IMR-90 (cell line): ENCODE measurements around the gene TOMM20. TPM values are rescaled to one million over a fixed set of nuclear protein-coding genes. Genes with fewer than 3 reads are reported as not detected.

ENCODE experiments used
- ATAC-seq: fragments of 200-7000 bp; cut with Tn5 transposase; 2 replicates; pipeline ENCODE4 v1.9.1; 2020; ENCODE audit warnings: low read depth, mild to moderate bottlenecking, moderate library complexity
- BruUV-seq: library from RNA; stranded (reverse); fragments of 400-500 nt; replicated peaks from 2 replicates; lab custom pipeline; 2021; lab: Mats Ljungman, UMichigan
- CTCF ChIA-PET: fragments of 300-600 bp; formaldehyde crosslinking; extraction: SDS; loops from one replicate; lab custom pipeline; 2021; ENCODE audit warnings: antibody characterized with exemption; lab: Yijun Ruan, JAX
- POLR2A ChIA-PET: fragments of 300-600 bp; sonication (Branson Sonifier 250); formaldehyde crosslinking; loops from one replicate; lab custom pipeline; 2022; ENCODE audit warnings: antibody characterized with exemption; ENCODE audit not compliant: unreplicated experiment; lab: Charles Lee
- DNase-seq: peaks from one replicate; pipeline ENCODE4 v3.0.0; 2013
- H2AFZ ChIP-seq: replicated peaks from 2 replicates; pipeline ENCODE3; 2013; ENCODE audit warnings: low read length, mild to moderate bottlenecking; ENCODE audit not compliant: poor library complexity
- H2AK5ac ChIP-seq: 2 replicates; pipeline ENCODE4 v1.6.1; 2013; ENCODE audit warnings: low read depth, low read length, inconsistent platforms
- H2AK9ac ChIP-seq: replicated peaks from 2 replicates; pipeline ENCODE3; 2013; ENCODE audit warnings: mild to moderate bottlenecking, low read depth, low read length, moderate library complexity; ENCODE audit not compliant: poor library complexity
- H2BK120ac ChIP-seq: 2 replicates; pipeline ENCODE4 v1.6.1; 2013; ENCODE audit warnings: low read depth, low read length, inconsistent platforms
- H2BK15ac ChIP-seq: 3 replicates; pipeline ENCODE4 v1.6.1; 2013; ENCODE audit warnings: low read depth, low read length, inconsistent platforms
- H2BK20ac ChIP-seq: 2 replicates; pipeline ENCODE4 v1.6.1; 2013; ENCODE audit warnings: low read depth, mild to moderate bottlenecking, inconsistent platforms, low read length, moderate library complexity
- H2BK5ac ChIP-seq: 2 replicates; pipeline ENCODE4 v1.6.1; 2013; ENCODE audit warnings: mild to moderate bottlenecking, low read depth, low read length, inconsistent platforms; ENCODE audit not compliant: poor library complexity, severe bottlenecking
- H3K14ac ChIP-seq: replicated peaks from 2 replicates; pipeline ENCODE4 v1.6.1; 2013; ENCODE audit warnings: low read depth, low read length, inconsistent platforms
- H3K18ac ChIP-seq: 2 replicates; pipeline ENCODE4 v1.6.1; 2013; ENCODE audit warnings: low read depth, low read length, control low read depth
- H3K23ac ChIP-seq: 2 replicates; pipeline ENCODE4 v1.6.1; 2013; ENCODE audit warnings: low read depth, low read length, inconsistent platforms
- H3K27ac ChIP-seq: 2 replicates; pipeline ENCODE4 v1.5.1; 2013; ENCODE audit warnings: mild to moderate bottlenecking, control low read depth, low read length; ENCODE audit not compliant: insufficient read depth
- H3K27me3 ChIP-seq: 2 replicates; pipeline ENCODE4 v1.6.1; 2013; ENCODE audit warnings: low read length; ENCODE audit not compliant: control insufficient read depth, insufficient read depth
- H3K36me3 ChIP-seq: 2 replicates; pipeline ENCODE4 v1.6.1; 2013; ENCODE audit warnings: low read length, mixed read lengths; ENCODE audit not compliant: control insufficient read depth, insufficient read depth
- H3K4ac ChIP-seq: 2 replicates; pipeline ENCODE4 v1.6.1; 2013; ENCODE audit warnings: low read depth, low read length, inconsistent platforms
- H3K4me1 ChIP-seq: 2 replicates; pipeline ENCODE4 v1.6.1; 2013; ENCODE audit warnings: low read length, mixed read lengths; ENCODE audit not compliant: control insufficient read depth, insufficient read depth
- H3K4me2 ChIP-seq: 2 replicates; pipeline ENCODE4 v1.6.1; 2013; ENCODE audit warnings: low read depth, mild to moderate bottlenecking, control low read depth, low read length, moderate library complexity
- H3K4me3 ChIP-seq: 2 replicates; pipeline ENCODE4 v1.5.1; 2013; ENCODE audit warnings: low read depth, mild to moderate bottlenecking, control low read depth, low read length, moderate library complexity; ENCODE audit not compliant: insufficient read depth
- H3K56ac ChIP-seq: 2 replicates; pipeline ENCODE4 v1.6.1; 2013; ENCODE audit warnings: low read length, inconsistent platforms; ENCODE audit not compliant: insufficient read depth; ENCODE audit errors: extremely low read depth
- H3K79me1 ChIP-seq, 2 experiments: 2 replicates each; pipeline ENCODE4 v1.6.1; 2013; ENCODE audit warnings: low read length in 2 of 2, inconsistent platforms in 1 of 2, low read depth in 1 of 2
- H3K9ac ChIP-seq: 2 replicates; pipeline ENCODE4 v1.6.1; 2013; ENCODE audit warnings: low read depth, low read length, control low read depth
- H3K9me1 ChIP-seq: 2 replicates; pipeline ENCODE4 v1.6.1; 2013; ENCODE audit warnings: low read length, inconsistent platforms; ENCODE audit not compliant: insufficient read depth
- H3K9me3 ChIP-seq: 2 replicates; pipeline ENCODE4 v1.6.1; 2013; ENCODE audit warnings: low read length; ENCODE audit not compliant: control insufficient read depth, insufficient read depth
- H4K20me1 ChIP-seq: 2 replicates; pipeline ENCODE4 v1.6.1; 2013; ENCODE audit warnings: low read length, inconsistent platforms; ENCODE audit not compliant: insufficient read depth
- H4K5ac ChIP-seq: 2 replicates; pipeline ENCODE4 v1.6.1; 2013; ENCODE audit warnings: mild to moderate bottlenecking, low read depth, low read length, control low read depth
- H4K8ac ChIP-seq, 2 experiments: 2 replicates each; pipeline ENCODE4 v1.6.1; 2013; ENCODE audit warnings: low read depth in 2 of 2, low read length in 2 of 2, control low read depth in 1 of 2, inconsistent platforms in 1 of 2
- H4K91ac ChIP-seq: 2 replicates; pipeline ENCODE4 v1.6.1; 2013; ENCODE audit warnings: low read depth, low read length, inconsistent platforms; ENCODE audit not compliant: insufficient read depth
- BHLHE40 ChIP-seq: fragments of 150-350 bp; IDR thresholded peaks from 2 replicates; pipeline ENCODE4 v1.6.1; 2016; ENCODE audit warnings: mild to moderate bottlenecking, low read depth, low read length
- CEBPB ChIP-seq: IDR thresholded peaks from 2 replicates; pipeline ENCODE4 v1.6.1; 2012; ENCODE audit warnings: low read depth, low read length, improper control_type of control experiment
- CHD1 ChIP-seq: IDR thresholded peaks from 2 replicates; pipeline ENCODE4 v1.6.1; 2012; ENCODE audit warnings: low read depth, low read length, improper control_type of control experiment
- FOS ChIP-seq: fragments of 150-350 bp; IDR thresholded peaks from 2 replicates; pipeline ENCODE4 v1.6.1; 2016; ENCODE audit warnings: low read depth, low read length
- MAFK ChIP-seq: IDR thresholded peaks from 2 replicates; pipeline ENCODE4 v1.6.1; 2012; ENCODE audit warnings: low read depth, low read length, improper control_type of control experiment
- MAZ ChIP-seq: IDR thresholded peaks from 2 replicates; pipeline ENCODE4 v1.6.1; 2012; ENCODE audit warnings: low read depth, mild to moderate bottlenecking, low read length, improper control_type of control experiment, moderate library complexity, borderline replicate concordance
- RCOR1 ChIP-seq: IDR thresholded peaks from 2 replicates; pipeline ENCODE4 v1.6.1; 2012; ENCODE audit warnings: mild to moderate bottlenecking, low read length, improper control_type of control experiment; ENCODE audit not compliant: insufficient replicate concordance
- RFX5 ChIP-seq: IDR thresholded peaks from 2 replicates; pipeline ENCODE4 v1.8.0; 2012; ENCODE audit warnings: low read depth, mild to moderate bottlenecking, low read length, moderate library complexity
- SMC3 ChIP-seq: fragments of 150-350 bp; IDR thresholded peaks from 2 replicates; pipeline ENCODE4 v1.6.1; 2016; ENCODE audit warnings: low read depth, mild to moderate bottlenecking, antibody characterized with exemption, low read length, moderate library complexity
- WGBS, 2 experiments: methylation state at CpG; one replicate each; pipeline versions ENCODE4 v1.1.5 to v1.1.7; 2013; ENCODE audit warnings: missing lambda C conversion rate in 2 of 2; ENCODE audit not compliant: insufficient read length in 1 of 2; ENCODE audit errors: extremely low coverage in 2 of 2; 5-methylcytosine and 5-hydroxymethylcytosine counted together
- dilution Hi-C: fragments of 300-500 bp; cut with HindIII; formaldehyde crosslinking; loops from one replicate; pipeline ENCODE4 v1.14.3; 2018; ENCODE audit warnings: low sequenced_read_pairs; ENCODE audit not compliant: unreplicated experiment
- in situ Hi-C: fragments of 300-500 bp; cut with MboI; formaldehyde crosslinking; loops from 3 replicates; pipeline ENCODE4 v1.14.3; 2019; ENCODE audit warnings: low sequenced_read_pairs, inconsistent platforms, mixed read lengths
- intact Hi-C: fragments of 100-400 bp; cut with micrococcal nuclease; formaldehyde crosslinking; loops from 2 replicates; pipeline ENCODE4 v1.10.0; 2022
- polyA plus RNA-seq, 3 experiments: library from polyadenylated mRNA; depleted of rRNA; stranded (reverse); fragments of >200 nt; gene quantifications; 2 replicates each; pipeline ENCODE4 v1.2.3, GENCODE V29; 2012; ENCODE audit warnings: low replicate concordance in 1 of 3
- total RNA-seq: library from RNA; depleted of rRNA; stranded (reverse); fragments of >200 nt; gene quantifications from 2 replicates; pipeline ENCODE4 v1.2.3, GENCODE V29; 2012
- TF ChIP-seq, protein P1 (sequence below): fragments of 150-350 bp; IDR thresholded peaks from 2 replicates; pipeline ENCODE4 v1.6.1; 2016; ENCODE audit warnings: low read depth, mild to moderate bottlenecking, low read length, moderate library complexity, borderline replicate concordance
- TF ChIP-seq, protein P2 (sequence below): fragments of 150-350 bp; IDR thresholded peaks from 2 replicates; pipeline ENCODE4 v1.6.1; 2017; ENCODE audit warnings: mild to moderate bottlenecking, antibody characterized with exemption, low read length, low read depth

Gene TOMM20
- total and polyA plus RNA-seq, 2 of the 4 experiments (the other 2 are of a cell fraction) = 75.3 to 84.4 TPM

DNA sequence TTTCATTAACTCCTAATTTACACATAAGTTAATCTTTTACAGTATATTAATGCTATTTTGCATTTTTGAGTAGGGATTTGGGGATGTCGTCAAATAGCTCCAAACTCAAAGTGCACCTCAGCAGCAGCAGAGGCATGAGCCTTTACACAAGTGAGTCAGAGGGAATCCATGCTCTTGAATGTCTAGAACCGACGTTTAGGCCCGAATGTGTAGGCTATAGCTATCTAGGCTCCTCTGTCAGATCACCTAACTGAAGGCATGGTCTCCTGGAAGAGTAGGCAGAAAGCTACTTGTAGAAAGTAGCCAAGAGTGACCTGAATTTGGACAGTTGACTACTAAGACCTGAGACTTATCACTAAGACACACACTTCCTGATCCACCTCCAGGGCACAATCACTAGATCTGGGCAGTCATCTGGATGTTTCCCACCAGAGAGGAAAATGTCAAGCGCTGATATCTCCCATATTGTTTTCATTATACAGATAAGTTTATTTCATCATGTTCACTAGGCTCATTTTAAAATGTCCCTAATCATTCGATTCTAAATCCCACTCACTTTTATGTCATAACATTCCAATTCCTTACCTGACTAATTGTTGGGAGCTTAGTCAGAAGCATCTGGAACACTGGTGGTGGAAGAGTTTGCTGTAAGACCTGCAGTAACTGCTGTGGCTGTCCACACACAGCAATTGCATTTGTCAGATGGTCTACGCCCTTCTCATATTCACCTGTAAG lies 15.3 kb downstream of the TOMM20 start:
- no peak overlapping the region for H2BK20ac ChIP-seq
- H2AK5ac ChIP-seq = no peak overlapping the region
- H3K18ac ChIP-seq = no peak overlapping the region
- peaks cover 54 to 69% of the 10 kb centered on the region in 2 experiments for H3K79me1 ChIP-seq
- no peak overlapping the region for H2AK9ac ChIP-seq
- H3K23ac ChIP-seq = no peak overlapping the region; the same call in 1 of the 2 replicates
- TF ChIP-seq BHLHE40 = no peak
- no peak for TF ChIP-seq MAZ
- TF ChIP-seq SMC3 = no peak
- no peak for TF ChIP-seq MAFK
- TF ChIP-seq, protein P1, sequence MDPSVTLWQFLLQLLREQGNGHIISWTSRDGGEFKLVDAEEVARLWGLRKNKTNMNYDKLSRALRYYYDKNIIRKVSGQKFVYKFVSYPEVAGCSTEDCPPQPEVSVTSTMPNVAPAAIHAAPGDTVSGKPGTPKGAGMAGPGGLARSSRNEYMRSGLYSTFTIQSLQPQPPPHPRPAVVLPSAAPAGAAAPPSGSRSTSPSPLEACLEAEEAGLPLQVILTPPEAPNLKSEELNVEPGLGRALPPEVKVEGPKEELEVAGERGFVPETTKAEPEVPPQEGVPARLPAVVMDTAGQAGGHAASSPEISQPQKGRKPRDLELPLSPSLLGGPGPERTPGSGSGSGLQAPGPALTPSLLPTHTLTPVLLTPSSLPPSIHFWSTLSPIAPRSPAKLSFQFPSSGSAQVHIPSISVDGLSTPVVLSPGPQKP = no peak
- TF ChIP-seq CHD1 = no peak
- TF ChIP-seq, protein P2, sequence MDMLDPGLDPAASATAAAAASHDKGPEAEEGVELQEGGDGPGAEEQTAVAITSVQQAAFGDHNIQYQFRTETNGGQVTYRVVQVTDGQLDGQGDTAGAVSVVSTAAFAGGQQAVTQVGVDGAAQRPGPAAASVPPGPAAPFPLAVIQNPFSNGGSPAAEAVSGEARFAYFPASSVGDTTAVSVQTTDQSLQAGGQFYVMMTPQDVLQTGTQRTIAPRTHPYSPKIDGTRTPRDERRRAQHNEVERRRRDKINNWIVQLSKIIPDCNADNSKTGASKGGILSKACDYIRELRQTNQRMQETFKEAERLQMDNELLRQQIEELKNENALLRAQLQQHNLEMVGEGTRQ = no peak
- TF ChIP-seq RCOR1 = no peak
- no peak for TF ChIP-seq FOS
- TF ChIP-seq CEBPB = no peak
- TF ChIP-seq RFX5 = no peak
- POLR2A ChIA-PET = no interaction called here
- H3K9ac ChIP-seq = no peak overlapping the region
- no CpG with 5 or more reads among the region's 7 CpGs for WGBS, 2 experiments
- no peak overlapping the region for H2BK120ac ChIP-seq
- ATAC-seq = no peak
- H3K27me3 ChIP-seq = no peaks in the 10 kb centered on the region
- no peak overlapping the region for H4K5ac ChIP-seq
- CTCF ChIA-PET = interaction anchor here (0.7 kb wide), 2 partner anchors 9 to 48 kb away, joined by 3 read pairs; partner anchors contain the start of gene RBM34
- H3K14ac ChIP-seq = no peak overlapping the region
- H4K91ac ChIP-seq = no peak overlapping the region
- intact Hi-C loops = no loop called here
- no peak overlapping the region for H3K4me2 ChIP-seq
- no peak overlapping the region for H3K27ac ChIP-seq
- H3K4me3 ChIP-seq = no peak overlapping the region
- peaks cover 3% of the 10 kb centered on the region for H3K4me1 ChIP-seq
- no peak for DNase-seq
- no peak overlapping the region for H3K4ac ChIP-seq
- H3K56ac ChIP-seq = no peak overlapping the region
- H2BK15ac ChIP-seq = no peak overlapping the region
- H3K9me1 ChIP-seq = peaks cover 3% of the 10 kb centered on the region
- no peaks in the 10 kb centered on the region for H3K9me3 ChIP-seq
- no peak overlapping the region for H2AFZ ChIP-seq
- peaks cover 29% of the 10 kb centered on the region for H4K20me1 ChIP-seq
- H3K36me3 ChIP-seq = peaks cover 54% of the 10 kb centered on the region
- no TSS peak for BruUV-seq
- H4K8ac ChIP-seq = 0 out of 4 replicates have a peak overlapping the region, but pooled peaks of 1 of the 2 experiments have one; percentile 5
- dilution Hi-C loops = no loop called here
- no peak overlapping the region for H2BK5ac ChIP-seq
- in situ Hi-C loops = loop anchor here (25.0 kb wide), 1 partner anchor 976 kb away; no protein-coding TSS in a partner anchor
